ENCODE measurements around the gene OSBPL9.

DNA sequence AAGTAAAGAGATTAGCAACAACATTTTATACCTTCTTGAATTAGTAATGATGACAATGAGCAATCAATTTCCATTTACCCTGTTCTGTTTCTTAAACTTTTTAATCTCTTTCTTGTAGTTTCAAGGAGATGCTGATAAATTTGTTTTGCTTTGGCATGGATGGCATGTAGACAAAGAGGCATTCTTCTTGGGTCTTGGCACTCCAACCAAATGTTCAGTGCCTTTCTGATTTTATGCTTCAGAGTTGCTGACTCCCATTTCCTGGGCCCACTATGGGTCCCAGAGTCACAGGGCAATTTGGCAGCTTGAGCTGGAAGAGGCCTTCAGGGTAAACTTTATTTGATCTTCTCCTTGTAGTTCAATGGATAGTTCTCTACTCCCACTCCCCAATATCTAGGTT, 42.1 kb upstream of the OSBPL9 start:
- TF ChIP-seq, protein P1, sequence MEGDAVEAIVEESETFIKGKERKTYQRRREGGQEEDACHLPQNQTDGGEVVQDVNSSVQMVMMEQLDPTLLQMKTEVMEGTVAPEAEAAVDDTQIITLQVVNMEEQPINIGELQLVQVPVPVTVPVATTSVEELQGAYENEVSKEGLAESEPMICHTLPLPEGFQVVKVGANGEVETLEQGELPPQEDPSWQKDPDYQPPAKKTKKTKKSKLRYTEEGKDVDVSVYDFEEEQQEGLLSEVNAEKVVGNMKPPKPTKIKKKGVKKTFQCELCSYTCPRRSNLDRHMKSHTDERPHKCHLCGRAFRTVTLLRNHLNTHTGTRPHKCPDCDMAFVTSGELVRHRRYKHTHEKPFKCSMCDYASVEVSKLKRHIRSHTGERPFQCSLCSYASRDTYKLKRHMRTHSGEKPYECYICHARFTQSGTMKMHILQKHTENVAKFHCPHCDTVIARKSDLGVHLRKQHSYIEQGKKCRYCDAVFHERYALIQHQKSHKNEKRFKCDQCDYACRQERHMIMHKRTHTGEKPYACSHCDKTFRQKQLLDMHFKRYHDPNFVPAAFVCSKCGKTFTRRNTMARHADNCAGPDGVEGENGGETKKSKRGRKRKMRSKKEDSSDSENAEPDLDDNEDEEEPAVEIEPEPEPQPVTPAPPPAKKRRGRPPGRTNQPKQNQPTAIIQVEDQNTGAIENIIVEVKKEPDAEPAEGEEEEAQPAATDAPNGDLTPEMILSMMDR (IDR thresholded peaks at IDR 0.05 in 2 of 3, conservative IDR thresholded peaks at IDR 0.05 in 1 of 3; ENCODE audit: borderline replicate concordance in 1 of 3, insufficient read depth in 1 of 3, low read depth in 2 of 3, low read length in 2 of 3), result no peak
- TF ChIP-seq RAD21 (IDR thresholded peaks at IDR 0.05; ENCODE audit: low read depth) (no peak), EGR1 (IDR thresholded peaks at IDR 0.05; ENCODE audit: low read depth) (no peak), EZH2phosphoT487 (IDR thresholded peaks at IDR 0.05; ENCODE audit: borderline replicate concordance) (no peak), SIN3A (IDR thresholded peaks at IDR 0.05; ENCODE audit: low read depth) (no peak), POLR2AphosphoS5 (IDR thresholded peaks at IDR 0.05; ENCODE audit: low read depth, low read length) (no peak), CEBPB (IDR thresholded peaks at IDR 0.05; ENCODE audit: low read depth) (no peak), SP1 (IDR thresholded peaks at IDR 0.05; ENCODE audit: low read depth) (no peak), EZH2 (IDR thresholded peaks at IDR 0.05) (no peak), TCF7L2 (IDR thresholded peaks at IDR 0.05; ENCODE audit: borderline replicate concordance, extremely low read depth, insufficient read depth, insufficient read length) (no peak), ZFX (IDR thresholded peaks at IDR 0.05) (no peak)
- TF ChIP-seq, protein P2, sequence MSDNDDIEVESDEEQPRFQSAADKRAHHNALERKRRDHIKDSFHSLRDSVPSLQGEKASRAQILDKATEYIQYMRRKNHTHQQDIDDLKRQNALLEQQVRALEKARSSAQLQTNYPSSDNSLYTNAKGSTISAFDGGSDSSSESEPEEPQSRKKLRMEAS (IDR thresholded peaks at IDR 0.05), result no peak
- TF ChIP-seq, protein P3, sequence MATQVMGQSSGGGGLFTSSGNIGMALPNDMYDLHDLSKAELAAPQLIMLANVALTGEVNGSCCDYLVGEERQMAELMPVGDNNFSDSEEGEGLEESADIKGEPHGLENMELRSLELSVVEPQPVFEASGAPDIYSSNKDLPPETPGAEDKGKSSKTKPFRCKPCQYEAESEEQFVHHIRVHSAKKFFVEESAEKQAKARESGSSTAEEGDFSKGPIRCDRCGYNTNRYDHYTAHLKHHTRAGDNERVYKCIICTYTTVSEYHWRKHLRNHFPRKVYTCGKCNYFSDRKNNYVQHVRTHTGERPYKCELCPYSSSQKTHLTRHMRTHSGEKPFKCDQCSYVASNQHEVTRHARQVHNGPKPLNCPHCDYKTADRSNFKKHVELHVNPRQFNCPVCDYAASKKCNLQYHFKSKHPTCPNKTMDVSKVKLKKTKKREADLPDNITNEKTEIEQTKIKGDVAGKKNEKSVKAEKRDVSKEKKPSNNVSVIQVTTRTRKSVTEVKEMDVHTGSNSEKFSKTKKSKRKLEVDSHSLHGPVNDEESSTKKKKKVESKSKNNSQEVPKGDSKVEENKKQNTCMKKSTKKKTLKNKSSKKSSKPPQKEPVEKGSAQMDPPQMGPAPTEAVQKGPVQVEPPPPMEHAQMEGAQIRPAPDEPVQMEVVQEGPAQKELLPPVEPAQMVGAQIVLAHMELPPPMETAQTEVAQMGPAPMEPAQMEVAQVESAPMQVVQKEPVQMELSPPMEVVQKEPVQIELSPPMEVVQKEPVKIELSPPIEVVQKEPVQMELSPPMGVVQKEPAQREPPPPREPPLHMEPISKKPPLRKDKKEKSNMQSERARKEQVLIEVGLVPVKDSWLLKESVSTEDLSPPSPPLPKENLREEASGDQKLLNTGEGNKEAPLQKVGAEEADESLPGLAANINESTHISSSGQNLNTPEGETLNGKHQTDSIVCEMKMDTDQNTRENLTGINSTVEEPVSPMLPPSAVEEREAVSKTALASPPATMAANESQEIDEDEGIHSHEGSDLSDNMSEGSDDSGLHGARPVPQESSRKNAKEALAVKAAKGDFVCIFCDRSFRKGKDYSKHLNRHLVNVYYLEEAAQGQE (IDR thresholded peaks at IDR 0.05; ENCODE audit: low read depth), result no peak
